Activated CD4-positive, CD25-positive, alpha-beta regulatory T cell treated with anti-CD3 and anti-CD28 coated beads, Interleukin-2, amount 50 U/mL, for 16 hours (primary cell): ENCODE data around the gene RASGRP1.
"Not testable (repeated sequence)": the region's sequence is repeated elsewhere in the genome, so short reads cannot be mapped to it uniquely, and the experiment has no call there.

Source experiments
- DNase-seq: peaks from one replicate; pipeline ENCODE4 v3.0.0-alpha.2; 2020; ENCODE audit warnings: low read depth, low spot score

The RASGRP1 gene

GRCh38 chr15:38564557-38565286, at the start of gene RASGRP1:
Gene RASGRP1, minus strand, starts transcription at chr15:38564814. Its CDS starts 186 bp downstream, at chr15:38564628.
- DNase-seq: peak; percentile 72

DNA sequence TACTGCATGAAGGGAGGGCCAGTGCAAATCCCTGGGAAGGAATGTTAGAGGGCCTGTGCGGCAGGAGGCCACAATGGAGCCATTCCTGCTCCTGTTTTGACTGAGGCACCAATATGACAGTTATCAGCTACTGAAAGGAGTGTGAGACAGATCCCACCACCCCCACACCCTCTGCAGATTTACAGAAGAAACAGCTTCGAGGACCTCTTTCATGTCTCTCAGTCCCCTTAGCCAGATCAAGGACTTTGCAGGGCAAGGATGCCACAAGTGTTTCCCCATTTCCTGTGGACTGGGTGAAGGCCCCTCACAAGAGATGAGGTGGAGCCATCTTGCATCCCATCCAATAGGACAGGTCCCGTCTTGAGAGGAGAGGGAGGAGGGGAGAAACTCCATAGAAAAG, 48.5 kb upstream of the RASGRP1 start:
- DNase-seq: no peak

- peak; percentile 9 for DNase-seq
Measured at GRCh38 chr15:38612159-38612863, 47.7 kb upstream of the RASGRP1 start.

DNA sequence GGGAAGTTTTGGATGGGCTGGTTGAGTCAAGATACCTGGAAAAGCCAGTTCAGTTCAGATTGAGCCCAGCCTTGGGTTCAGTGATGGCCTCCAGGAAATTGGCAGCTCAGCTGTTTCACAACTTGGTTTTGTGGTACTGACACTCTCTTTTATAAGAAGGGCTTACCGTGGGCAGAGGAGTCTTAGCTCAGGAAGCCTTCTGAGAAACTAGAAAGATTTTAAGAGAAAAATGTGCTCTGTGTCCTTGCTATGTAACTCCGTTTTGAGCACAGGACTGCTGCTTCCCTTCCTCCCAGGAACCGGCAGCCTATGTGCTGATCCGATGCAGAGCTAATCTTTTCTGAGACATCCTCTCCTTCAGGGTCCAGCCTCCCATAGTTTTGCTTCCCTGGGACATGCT, 46.6 kb upstream of the RASGRP1 start:
- DNase-seq: peak; percentile 6

DNA sequence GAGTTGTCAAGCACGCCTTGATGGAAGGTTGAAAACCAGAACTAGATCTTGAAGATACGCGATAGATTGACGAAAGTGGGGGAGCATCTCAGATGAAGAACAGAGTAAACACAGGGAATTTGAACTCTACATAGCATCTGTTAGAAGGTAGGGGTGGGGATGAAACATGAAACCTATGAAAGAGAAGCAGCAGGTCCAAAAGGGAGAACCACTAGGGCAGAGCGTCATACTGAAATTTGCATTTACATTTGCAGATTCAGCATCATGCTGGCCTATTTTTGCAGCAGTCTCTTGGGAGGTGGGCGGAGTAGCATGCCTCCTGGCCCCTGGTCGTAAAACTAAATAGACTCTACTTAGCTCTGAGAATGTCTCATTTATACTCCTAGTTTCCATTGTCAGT, 46.1 kb upstream of the RASGRP1 start:
- DNase-seq: no peak

DNA sequence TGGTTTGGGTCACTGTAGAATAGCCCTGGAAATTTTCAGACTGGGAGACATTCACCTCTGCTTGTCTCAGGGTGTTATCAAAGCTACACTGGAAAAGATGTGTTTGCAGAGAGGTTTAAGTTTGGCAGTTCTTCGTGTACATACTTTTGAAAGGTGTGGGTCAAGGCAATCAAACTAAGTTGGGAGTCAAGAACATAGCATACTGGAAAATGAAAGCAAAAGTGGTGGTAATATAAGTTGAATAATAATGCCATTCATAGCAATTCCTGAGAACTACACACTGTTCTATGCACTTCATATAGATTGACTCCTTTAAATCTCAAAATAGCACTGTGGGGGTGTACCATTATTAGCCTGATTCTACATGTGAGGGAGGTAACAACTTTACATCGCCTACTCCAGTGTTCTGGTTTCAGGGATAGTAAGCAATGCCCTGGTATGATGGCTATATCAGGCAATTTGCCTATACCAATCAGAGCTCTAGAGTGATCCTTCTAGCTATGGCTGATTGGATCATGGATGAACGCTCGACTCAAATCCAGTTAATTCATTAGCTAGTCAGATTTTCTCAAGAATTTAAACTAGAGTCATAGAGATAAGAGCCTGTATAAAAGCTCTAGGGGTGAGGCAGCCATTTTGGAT, 44.6 kb upstream of the RASGRP1 start:
- no peak for DNase-seq

- DNase-seq: no peak
Measured at GRCh38 chr15:38608682-38609081, 44.1 kb upstream of the RASGRP1 start.

DNA sequence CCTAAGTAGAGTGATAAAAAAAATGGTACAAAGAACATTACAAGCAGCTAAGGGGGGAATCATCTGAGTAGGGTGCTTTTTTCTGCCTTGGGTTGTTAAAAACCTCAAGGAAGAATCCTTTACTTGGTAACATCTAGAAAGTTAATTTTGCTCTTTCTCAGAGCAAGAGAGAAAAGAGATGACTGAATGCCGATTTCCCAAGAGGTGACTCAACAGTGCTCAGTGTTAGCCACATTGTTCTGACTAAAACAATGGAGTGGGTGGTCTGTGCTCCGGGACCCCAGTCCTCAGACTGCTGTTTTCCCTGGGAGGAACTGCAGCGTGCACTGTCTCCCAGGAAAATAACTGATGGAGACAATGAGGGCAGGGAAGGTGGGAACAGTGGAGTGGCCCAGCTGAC, 41.1 kb upstream of the RASGRP1 start:
- no peak for DNase-seq

DNA sequence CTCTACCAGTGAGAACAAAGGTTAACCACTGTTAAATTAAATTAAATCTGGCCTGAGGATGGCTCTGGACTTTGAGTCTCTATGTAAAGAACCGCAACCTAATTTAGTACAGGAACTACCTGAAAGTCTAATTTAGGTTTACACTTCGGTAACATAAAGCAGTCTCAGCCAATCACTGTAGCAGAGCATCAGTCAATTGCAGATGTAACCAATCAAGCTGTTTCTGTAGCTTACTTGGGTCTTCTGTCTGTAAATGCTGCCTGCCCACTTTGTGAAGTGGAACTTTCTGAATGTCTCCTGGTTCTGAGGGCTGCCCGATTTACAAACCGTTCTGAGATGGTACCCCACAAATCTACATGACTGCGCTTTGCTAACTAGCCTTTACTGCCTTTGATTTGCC, 39.1 kb upstream of the RASGRP1 start:
- DNase-seq: no peak

GRCh38 chr15:38602910-38603670, 38.5 kb upstream of the RASGRP1 start:
- no peak for DNase-seq

GRCh38 chr15:38600236-38600635, 35.6 kb upstream of the RASGRP1 start:
- DNase-seq: no peak

DNA sequence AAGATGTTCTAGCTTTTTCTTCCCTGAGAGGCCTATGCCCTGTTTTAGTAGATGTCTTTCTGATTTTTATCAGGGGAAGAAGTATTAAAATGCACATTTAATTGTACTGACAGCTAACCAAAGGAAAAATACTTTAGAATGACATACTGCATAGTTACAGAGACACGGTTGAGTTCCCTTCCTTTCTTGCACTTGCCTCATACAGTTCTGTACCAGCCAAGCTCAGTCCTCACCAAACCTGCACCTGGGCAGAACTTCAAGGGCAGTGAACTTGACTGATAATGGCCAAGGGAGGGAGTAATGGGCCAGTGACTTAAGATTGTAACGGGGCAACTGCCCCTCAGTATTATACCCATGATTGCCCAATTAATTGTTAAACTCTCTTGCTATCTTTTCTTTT, 34.1 kb upstream of the RASGRP1 start:
- no peak for DNase-seq

DNA sequence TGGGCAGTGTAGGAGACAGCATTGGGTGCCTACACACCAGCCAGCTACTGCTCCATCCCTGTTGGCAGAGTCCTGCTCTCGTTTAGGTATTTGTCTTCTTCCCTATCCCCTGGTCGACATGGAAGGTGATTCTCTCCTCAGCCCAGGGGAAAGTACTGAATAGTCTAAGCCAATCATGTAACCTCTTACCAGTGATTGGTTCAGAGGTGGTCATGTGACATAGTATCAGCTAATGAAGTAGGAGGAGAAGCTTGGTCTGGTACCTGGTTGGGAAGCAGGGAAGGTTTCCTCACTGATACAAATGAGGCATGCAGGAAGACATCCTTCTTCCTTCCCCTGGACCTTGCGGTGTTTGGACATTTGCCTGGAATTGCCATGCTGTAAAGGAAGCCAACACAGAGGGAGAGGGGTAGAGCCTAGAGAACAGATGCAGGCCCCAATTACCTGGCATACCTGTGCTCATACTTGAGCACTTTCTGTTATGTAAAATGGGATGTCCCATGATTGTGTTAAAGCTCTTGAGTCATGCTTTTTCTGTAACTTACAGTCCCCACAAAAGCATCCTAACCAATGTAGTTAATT, 32.7 kb upstream of the RASGRP1 start:
- no peak for DNase-seq

DNA sequence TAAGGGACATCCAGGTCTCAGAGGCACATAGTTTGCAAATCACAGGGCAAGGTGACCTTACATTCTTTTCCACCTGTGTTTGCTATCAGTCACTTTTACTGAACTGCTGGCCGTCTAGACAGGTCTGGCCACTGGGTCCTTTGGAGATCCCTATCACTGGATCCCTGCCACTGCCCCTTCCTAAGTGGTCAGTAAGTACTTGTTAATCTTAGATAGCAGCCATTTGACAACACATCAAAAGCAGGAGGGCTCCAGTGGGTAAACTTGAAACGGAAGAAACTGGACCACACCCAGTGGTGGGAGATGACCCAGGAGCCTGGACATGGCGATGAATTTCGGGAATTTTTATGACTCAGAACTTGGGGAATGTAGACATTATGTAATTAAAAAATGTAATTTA, 28.9 kb upstream of the RASGRP1 start:
- DNase-seq: no peak

GRCh38 chr15:38589502-38589901, 24.9 kb upstream of the RASGRP1 start:
- DNase-seq: no peak

DNA sequence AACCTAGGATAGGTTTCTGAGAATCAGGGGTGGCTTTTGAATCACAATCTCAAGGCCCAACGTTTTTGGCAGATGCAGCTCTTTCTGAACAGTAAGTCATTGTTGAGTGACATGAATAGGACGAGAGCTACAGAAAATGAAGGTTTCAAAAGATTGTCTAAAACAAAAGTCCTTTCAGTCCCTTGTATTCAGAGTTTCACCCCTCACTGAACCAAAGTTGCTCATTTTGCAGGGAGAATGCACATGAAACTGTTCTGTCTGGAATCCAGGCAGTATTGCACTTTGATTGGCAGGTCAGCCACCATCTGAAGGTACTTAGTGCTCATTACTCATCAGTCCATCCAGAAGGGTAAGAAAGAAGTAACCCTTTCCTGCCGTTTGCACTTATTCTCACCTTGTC, 24.1 kb upstream of the RASGRP1 start:
- DNase-seq: no peak

- DNase-seq: no peak
Measured at GRCh38 chr15:38587214-38587613, 22.6 kb upstream of the RASGRP1 start.

DNA sequence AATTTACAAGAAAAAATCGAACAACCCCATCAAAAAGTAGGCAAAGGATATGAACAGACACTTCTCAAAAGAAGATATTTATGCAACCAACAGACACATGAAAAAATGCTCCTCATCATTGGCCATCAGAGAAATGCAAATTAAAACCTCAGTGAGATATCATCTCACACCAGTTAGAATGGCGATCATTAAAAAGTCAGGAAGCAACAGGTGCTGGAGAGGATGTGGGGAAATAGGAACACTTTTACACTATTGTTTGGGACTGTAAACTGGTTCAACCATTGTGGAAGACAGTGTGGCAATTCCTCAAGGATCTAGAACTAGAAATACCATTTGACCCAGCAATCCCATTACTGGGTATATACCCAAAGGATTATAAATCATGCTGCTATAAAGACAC, 21.4 kb upstream of the RASGRP1 start:
- not testable (repeated sequence) for DNase-seq

GRCh38 chr15:38578626-38579025, 14.0 kb upstream of the RASGRP1 start:
- no peak for DNase-seq

GRCh38 chr15:38577424-38577987, 12.9 kb upstream of the RASGRP1 start:
- DNase-seq: no peak

GRCh38 chr15:38576837-38577236, 12.2 kb upstream of the RASGRP1 start:
- DNase-seq: no peak
